Heart left ventricle (tissue), 13 donors: Measurements from ENCODE around the gene CETN1.

Source experiments
- CTCF ChIP-seq, 12 donors: fragments of 200-600 bp; sonication (generic) in 4 of 12; IDR thresholded peaks; one replicate each; pipeline versions ENCODE4 v1.5.0 to v1.8.0; 2018 to 2022; ENCODE audit warnings: antibody characterized with exemption in 12 of 12, mild to moderate bottlenecking in 5 of 12
- POLR2A ChIP-seq, 2 donors: fragments of 450-650 bp; IDR thresholded peaks; one replicate each; pipeline ENCODE4 v1.6.1; 2017; ENCODE audit warnings: antibody characterized with exemption in 2 of 2, mild to moderate bottlenecking in 2 of 2, moderate library complexity in 2 of 2
- donor health status: ischemic (EF 13 %, LVEDD 7.1; RV severe dilation, severe dysfunction).
- donor health status: DM: no; HTN: yes; CAD: no.
- donor health status: DM: no; HTN: no; CAD: no.
- donor health status: ischemic (EF 25% LVEDD 6.9; RV normal size, moderate dysfunction).
- donor health status: ischemic (EF 25% LVEDD 5.7; RV mildly dilated, moderate dysfunction).
- donor health status: ischemic (EF 35%, LVEDD 5.7; RV mildly dilated, moderate dysfunction).
- donor health status: nonischemic (EF 11% LVEDD 7.7; RV severe dilation, severe dysfunction).
- donor health status: DM: yes; HTN: yes; CAD: no.
- donor health status: PGD.
- donor health status: ischemic (EF 29% LVEDD 5.4; RV normal size, mild dysfunction).
- donor health status: nonischemic (EF 23%, LVEDD 6.1; RV moderate dilation, normal function).

GRCh38 chr18:595068-595467 lies 14.9 kb downstream of the CETN1 start:
- TF ChIP-seq CTCF (IDR thresholded peaks at IDR 0.05), result no peak
- TF ChIP-seq POLR2A (IDR thresholded peaks at IDR 0.05), result no peak
